Measurements from ENCODE around the gene ACIN1. TPM values are rescaled to one million over a fixed set of nuclear protein-coding genes. Genes with fewer than 3 reads are reported as not detected.

Gene ACIN1
- total RNA-seq, 1 donor from 2014 or later, result 184 TPM

GRCh38 chr14:23129759-23130316, 34.9 kb upstream of the ACIN1 start:
- Histone ChIP-seq H3K27ac (no peak overlapping the region), H3K27me3 (no peaks in the 10 kb centered on the region), H4K20me1 (ENCODE audit: low read depth) (no peaks in the 10 kb centered on the region), H2AFZ (replicated peaks) (no peak overlapping the region), H3K4me1 (no peaks in the 10 kb centered on the region), H3F3A (ENCODE audit: low read depth) (peaks cover 4% of the 10 kb centered on the region), H3K4me3 (no peak overlapping the region), H3K4me2 (no peak overlapping the region), H3K79me2 (ENCODE audit: low read depth) (no peaks in the 10 kb centered on the region), H3K9ac (no peak overlapping the region), H3K9me3 (ENCODE audit: low read depth) (no peaks in the 10 kb centered on the region), H3K36me3 (no peaks in the 10 kb centered on the region)
- Mint-ChIP-seq H3K27ac (no peak overlapping the region), H3K9me3 (peaks cover 2% of the 10 kb centered on the region), H3K4me3 (no peak overlapping the region), H3K4me1 (peaks cover 9% of the 10 kb centered on the region), H3K27me3 (ENCODE audit: insufficient read depth, low read depth) (no peaks in the 10 kb centered on the region), H3K36me3 (peaks cover 26% of the 10 kb centered on the region)
- no peak for DNase-seq (ENCODE audit: low spot score)
- no peak for TF ChIP-seq CTCF (IDR thresholded peaks at IDR 0.05)
- no peak for TF ChIP-seq EZH2phosphoT487 (IDR thresholded peaks at IDR 0.05)
- TF ChIP-seq EZH2 (IDR thresholded peaks at IDR 0.05), result no peak

GRCh38 chr14:23128969-23129758, 34.2 kb upstream of the ACIN1 start:
- Mint-ChIP-seq H3K4me3 (no peak overlapping the region), H3K4me1 (peaks cover 11% of the 10 kb centered on the region)
- no peak for DNase-seq (ENCODE audit: low spot score)

GRCh38 chr14:23127861-23128260, 32.9 kb upstream of the ACIN1 start:
- Mint-ChIP-seq H3K27me3 (ENCODE audit: insufficient read depth, low read depth) (no peaks in the 10 kb centered on the region), H3K9me3 (peaks cover 2% of the 10 kb centered on the region), H3K4me3 (no peak overlapping the region), H3K36me3 (peaks cover 26% of the 10 kb centered on the region), H3K4me1 (peaks cover 18% of the 10 kb centered on the region), H3K27ac (no peak overlapping the region)
- TF ChIP-seq EZH2phosphoT487 (IDR thresholded peaks at IDR 0.05), result no peak
- TF ChIP-seq EZH2 (IDR thresholded peaks at IDR 0.05), result no peak
- TF ChIP-seq CTCF (IDR thresholded peaks at IDR 0.05), result no peak
- H3K4me2 ChIP-seq, result no peak overlapping the region
- no peaks in the 10 kb centered on the region for H3K9me3 ChIP-seq (ENCODE audit: low read depth)
- H3K36me3 ChIP-seq, result no peaks in the 10 kb centered on the region
- no peak for DNase-seq (ENCODE audit: low spot score)
- no peak overlapping the region for H3K9ac ChIP-seq
- H2AFZ ChIP-seq (replicated peaks), result no peak overlapping the region
- H3K79me2 ChIP-seq (ENCODE audit: low read depth), result no peaks in the 10 kb centered on the region
- peaks cover 11% of the 10 kb centered on the region for H3F3A ChIP-seq (ENCODE audit: low read depth)
- no peak overlapping the region for H3K27ac ChIP-seq
- H3K4me1 ChIP-seq, result peaks cover 6% of the 10 kb centered on the region
- H4K20me1 ChIP-seq (ENCODE audit: low read depth), result no peaks in the 10 kb centered on the region
- H3K27me3 ChIP-seq, result no peaks in the 10 kb centered on the region
- H3K4me3 ChIP-seq, result no peak overlapping the region

More at GRCh38 chr14:23128969-23129758, 34.2 kb upstream of the ACIN1 start:
- H3K79me2 ChIP-seq (ENCODE audit: low read depth), result no peaks in the 10 kb centered on the region
- H3K4me3 ChIP-seq, result no peak overlapping the region
- H3F3A ChIP-seq (ENCODE audit: low read depth), result peaks cover 7% of the 10 kb centered on the region
- no peak overlapping the region for H3K27ac ChIP-seq
- no peak overlapping the region for H3K9ac ChIP-seq
- no peaks in the 10 kb centered on the region for H4K20me1 ChIP-seq (ENCODE audit: low read depth)
- TF ChIP-seq CTCF (IDR thresholded peaks at IDR 0.05) (no peak), EZH2 (IDR thresholded peaks at IDR 0.05) (no peak), EZH2phosphoT487 (IDR thresholded peaks at IDR 0.05) (no peak)
- Mint-ChIP-seq H3K9me3 (peaks cover 2% of the 10 kb centered on the region), H3K27me3 (ENCODE audit: insufficient read depth, low read depth) (no peaks in the 10 kb centered on the region), H3K36me3 (peaks cover 26% of the 10 kb centered on the region), H3K27ac (no peak overlapping the region)
- no peaks in the 10 kb centered on the region for H3K4me1 ChIP-seq
- H3K4me2 ChIP-seq, result no peak overlapping the region
- H2AFZ ChIP-seq (replicated peaks), result no peak overlapping the region
- H3K27me3 ChIP-seq, result no peaks in the 10 kb centered on the region
- H3K9me3 ChIP-seq (ENCODE audit: low read depth), result no peaks in the 10 kb centered on the region
- H3K36me3 ChIP-seq, result no peaks in the 10 kb centered on the region

Data from neural progenitor cell (in vitro differentiated cells).